Stimulated activated CD4-positive, alpha-beta T cell treated with anti-CD3 and anti-CD28 coated beads, Interleukin-1b, Interleukin-23, amount 100 ng/mL, for 48 hours (primary cell): ENCODE measurements around the gene APH1B.
A peak's percentile ranks its signal among the peaks of the same experiment; 100 is the strongest.
"Not testable (repeated sequence)": the region's sequence is repeated elsewhere in the genome, so short reads cannot be mapped to it uniquely, and the experiment has no call there.

Experiments
- DNase-seq: peaks from one replicate; pipeline ENCODE4 v3.0.0-alpha.2; 2020

APH1B gene

GRCh38 chr15:63301088-63301487, 23.7 kb downstream of the APH1B start:
- no peak for DNase-seq

DNA sequence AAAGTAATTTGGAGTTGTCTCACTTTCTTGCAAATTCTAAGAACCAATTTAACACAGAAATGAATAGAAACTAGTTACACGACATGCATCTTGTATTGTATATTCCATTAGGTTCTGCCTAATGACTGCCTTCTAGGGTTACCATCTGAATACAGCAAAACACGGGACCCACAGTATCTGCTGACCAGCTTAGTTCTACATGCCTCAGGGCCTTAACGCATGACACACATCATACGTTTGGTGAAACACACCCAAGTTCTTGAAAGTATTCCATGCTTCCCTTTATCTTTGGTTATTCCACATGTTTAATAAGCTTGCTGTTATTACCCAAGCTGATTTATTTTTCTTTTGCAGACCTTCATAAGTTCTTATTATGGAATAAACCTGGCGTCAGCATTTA, 27.9 kb downstream of the APH1B start:
- no peak for DNase-seq

DNA sequence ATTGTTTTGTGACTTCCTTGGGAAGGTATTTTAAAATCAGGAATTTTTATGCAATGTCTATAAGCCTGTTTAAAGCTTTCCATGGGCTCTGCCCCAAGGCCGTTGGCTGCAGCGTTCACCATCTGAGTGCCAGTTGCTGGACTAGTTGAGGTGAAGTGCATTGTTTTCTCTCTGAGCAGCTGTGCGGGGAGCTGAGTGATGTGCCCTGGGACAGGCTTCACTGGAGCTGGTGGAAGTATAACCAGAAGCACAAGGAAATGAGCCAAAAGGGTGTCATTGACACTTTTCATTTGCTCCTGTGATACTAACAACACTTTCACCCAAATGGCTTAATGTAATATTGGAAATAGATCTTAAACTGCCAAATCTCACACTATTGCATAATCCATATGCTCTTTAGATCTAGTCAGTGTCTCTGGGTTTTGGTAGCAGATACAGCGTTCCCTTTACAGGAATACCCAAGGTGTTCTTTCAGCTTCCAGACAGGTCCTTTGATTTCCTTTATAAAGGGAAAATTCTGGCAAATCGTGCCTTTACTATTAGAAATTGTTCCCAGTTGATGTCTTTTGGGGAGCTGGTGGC, 29.2 kb downstream of the APH1B start:
- DNase-seq = no peak

DNA sequence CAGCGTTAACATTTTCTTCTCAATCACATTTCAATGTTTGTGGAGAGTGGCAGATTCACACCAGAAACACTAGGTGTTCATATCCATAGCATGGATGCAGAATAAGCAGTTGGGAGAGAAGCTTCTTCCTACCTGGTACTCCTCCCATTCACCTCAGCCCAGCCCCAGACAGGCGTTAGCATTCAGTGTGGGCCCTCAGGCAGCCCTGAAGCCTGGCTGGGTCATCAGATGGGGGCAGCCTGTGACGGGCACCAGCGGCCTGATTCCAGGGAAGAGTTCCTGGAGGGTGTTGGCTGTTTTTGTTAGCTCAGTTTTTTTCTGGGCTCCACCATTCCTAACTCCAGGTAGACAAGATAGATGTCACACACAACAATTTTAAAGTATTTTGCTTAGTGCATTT, 31.1 kb downstream of the APH1B start:
- no peak for DNase-seq

- DNase-seq = no peak
These were observed 31.5 kb downstream of the APH1B start for GRCh38 chr15:63308947-63309346.

DNA sequence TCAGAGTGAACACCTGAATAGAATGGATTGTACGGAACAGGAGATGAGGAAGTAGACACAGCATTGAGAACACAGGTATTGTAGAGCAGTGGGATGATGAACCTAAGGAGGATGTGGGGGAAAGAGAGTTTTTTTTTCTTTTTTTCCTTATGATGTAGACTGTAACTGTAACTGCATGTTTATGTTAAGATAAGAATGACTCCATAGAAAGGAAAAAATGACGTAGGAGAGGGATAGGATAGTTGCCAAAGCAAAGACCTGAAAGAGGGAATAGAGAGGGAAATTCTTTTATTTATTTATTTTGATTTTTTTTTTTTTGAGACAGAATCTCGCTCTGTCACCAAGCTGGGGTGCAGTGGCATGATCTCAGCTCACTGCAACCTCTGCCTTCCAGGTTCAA, 33.2 kb downstream of the APH1B start:
- DNase-seq = no peak

GRCh38 chr15:63312286-63312685, 34.9 kb downstream of the APH1B start:
- DNase-seq = no peak

- DNase-seq = no peak
These were observed 36.4 kb downstream of the APH1B start for GRCh38 chr15:63313825-63314224.

DNA sequence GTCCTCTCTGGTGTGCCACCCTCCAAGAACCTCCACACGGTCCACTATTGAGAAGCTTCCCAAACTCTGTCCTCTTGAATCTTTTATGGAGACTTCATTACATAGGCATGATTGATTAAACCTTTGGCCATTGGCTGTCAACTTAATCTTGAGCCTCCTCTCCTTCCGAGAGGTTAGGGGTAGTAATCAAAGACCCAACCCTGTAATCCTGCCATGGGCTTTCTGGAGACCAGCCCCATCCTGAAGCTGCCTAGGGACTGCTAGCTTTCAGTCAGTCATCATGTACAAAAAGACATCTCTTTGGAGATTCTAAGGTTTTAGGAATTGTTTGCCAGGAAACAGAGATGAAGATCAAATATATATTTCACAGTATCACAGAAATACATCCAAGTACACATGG, 37.0 kb downstream of the APH1B start:
- DNase-seq = no peak

GRCh38 chr15:63318344-63318743, 40.9 kb downstream of the APH1B start:
- DNase-seq = no peak

- DNase-seq = no peak
These were observed 41.7 kb downstream of the APH1B start for GRCh38 chr15:63319065-63319464.

GRCh38 chr15:63320446-63320845, 43.0 kb downstream of the APH1B start:
- not testable (repeated sequence) for DNase-seq

DNA sequence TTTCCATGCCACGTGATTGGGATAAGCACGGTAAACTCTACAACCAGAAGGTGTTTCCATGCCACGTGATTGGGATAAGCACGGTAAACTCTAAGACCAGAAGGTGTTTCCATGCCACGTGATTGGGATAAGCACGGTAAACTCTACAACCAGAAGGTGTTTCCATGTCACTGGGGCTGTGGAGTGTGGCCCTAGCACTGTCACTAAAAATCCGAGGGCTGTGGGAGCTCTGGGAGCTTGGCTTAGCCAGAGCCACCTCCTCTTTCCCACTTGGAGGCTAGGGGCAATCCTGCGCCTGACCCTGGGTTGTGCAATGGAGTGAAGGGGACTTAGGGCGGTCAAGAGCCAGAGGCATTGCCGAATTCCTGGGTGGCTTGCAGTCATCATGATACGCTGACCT, 43.6 kb downstream of the APH1B start:
- DNase-seq = not testable (repeated sequence)

DNA sequence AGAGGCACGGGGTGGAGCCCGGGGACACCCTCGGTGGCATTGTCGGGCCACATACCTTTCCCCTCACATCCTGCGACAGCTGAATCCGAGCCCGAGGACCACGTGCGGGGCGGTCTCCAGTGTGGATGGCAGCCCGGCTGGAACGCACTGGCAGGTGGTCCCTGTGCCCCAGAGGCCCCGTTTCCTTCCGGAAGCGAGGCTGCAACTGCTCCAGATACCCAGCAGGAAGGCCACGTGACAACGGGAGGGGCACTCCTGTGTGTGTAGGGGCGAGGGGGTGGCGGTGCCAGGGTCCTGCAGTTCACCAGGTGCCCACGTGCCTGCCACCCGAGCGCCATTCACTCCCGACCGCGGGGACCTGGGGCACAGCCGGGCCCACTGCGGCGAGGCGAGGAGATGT, 44.1 kb downstream of the APH1B start:
- DNase-seq = no peak

DNA sequence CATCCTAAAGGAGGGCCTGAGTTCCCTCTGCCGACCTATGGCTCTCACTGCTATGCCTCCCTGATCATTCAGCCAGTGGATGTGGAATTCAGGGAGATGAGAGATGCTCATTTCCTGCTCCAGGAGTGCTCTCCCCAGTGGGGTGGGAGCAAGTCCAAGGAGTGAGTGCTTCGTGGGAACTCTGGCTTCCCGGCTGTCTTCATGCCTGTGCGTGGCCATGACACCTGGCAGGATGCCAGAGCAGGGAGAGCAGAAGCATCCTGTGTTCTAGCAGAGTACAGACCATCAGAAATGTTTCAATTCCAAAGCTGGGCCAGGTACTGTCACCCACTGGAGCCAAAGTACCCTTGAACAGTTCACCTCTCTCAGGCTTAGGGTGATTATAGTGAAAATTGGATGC, 45.1 kb downstream of the APH1B start:
- no peak for DNase-seq

DNA sequence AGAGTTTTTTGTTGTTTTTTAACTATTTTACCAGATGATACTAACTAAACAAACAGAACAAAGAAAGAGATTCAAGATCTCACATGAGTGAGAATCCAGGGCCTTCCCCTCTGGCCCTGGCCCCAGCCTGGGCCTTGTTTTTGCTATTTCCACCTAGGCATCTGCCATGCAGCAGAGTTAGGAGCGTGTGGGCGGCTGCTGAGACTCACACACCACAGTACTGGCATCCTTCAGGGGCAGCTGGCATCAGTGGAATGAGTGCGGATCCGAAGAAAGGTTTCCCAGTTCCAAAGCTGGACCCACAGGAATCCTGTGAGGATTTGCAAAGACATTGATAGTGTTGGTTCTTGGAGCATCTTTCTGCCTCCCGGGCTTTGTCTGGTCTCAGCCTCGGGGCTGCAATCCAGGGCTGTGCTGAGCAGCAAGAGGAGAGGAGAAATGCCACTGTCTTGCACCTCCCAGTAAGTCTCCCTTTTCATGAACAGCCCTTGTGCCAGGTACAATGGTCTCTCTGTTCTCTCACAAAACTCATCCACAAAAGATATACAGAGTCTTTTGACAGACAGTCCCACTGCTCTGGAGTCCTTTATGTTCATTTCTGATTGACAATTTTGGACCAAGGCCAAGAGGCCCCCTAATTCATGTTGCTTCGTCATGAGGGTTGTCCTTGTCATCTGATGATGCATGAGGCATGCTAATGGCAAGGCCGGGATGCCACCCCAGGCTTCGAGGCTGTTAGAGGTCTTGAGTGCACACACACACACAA, 46.6 kb downstream of the APH1B start:
- DNase-seq = no peak

- DNase-seq = peak; percentile 51
These were observed 47.4 kb downstream of the APH1B start for GRCh38 chr15:63324770-63325169.

- no peak for DNase-seq
These were observed 50.4 kb downstream of the APH1B start for GRCh38 chr15:63327648-63328421.

DNA sequence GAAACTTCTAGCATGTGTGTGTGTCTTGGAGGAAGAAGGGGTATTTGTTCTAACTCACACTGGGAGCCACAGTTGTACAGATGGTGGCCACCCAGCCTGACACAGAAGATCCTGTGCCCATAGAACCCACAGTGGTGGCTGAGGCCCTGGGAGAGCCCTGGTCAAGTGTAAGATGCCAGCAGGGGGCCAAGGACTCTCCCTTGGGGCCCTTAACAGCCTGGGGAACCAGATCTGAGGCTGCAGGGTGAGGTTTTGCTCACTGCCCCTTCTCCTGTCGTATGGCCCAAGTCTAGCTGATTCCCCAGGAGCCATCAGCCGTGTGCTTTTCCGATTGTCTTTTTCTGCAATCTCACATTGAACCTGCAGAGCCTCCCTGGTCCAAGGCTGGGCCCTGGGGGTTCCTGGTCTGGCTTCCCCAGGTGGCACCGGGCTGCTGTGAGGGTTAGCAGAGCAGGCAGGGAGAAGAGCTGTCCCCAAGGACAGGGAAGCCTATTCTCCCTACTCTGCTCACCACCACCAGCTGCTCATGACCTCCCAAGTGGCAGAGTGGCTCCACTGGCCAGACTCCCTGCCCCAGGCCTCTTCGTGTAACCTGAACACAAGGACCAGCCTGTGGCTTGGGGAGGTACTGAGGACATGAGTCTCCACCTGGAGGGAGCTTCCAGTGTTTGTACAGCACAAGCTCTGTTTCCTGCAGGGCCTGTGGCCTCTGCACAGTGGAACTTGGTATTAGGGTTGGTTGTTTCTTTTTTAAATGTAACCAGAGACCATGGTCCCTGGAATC, 52.4 kb downstream of the APH1B start:
- DNase-seq = no peak

- DNase-seq = no peak
These were observed 53.5 kb downstream of the APH1B start for GRCh38 chr15:63330926-63331325.

- peak; percentile 45 for DNase-seq
These were observed 54.1 kb downstream of the APH1B start for GRCh38 chr15:63331456-63331855.

GRCh38 chr15:63332367-63333124, 55.1 kb downstream of the APH1B start:
- DNase-seq = no peak

DNA sequence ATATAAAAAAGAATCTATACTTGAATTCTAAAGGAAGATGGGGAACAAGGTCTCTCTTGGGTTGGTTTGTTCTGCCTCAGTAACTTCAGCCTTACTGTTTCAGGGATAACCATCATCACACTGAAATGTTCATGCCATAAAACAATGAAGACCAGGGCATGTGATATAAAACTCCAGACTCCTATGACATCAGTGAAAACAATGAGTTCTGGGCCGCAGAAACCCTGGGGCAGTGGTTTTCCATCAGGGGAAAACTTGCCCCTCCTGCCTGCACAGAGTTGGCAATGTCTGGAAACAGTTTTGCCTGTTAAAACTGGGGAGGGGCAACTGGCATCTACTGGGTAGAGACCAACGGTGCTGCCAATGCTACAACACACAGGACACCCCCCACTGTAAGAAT, 57.4 kb downstream of the APH1B start:
- no peak for DNase-seq
